ENCODE results near the gene TFAP2E. TPM values are rescaled to one million over a fixed set of nuclear protein-coding genes. Genes with fewer than 3 reads are reported as not detected.
A peak's percentile ranks its signal among the peaks of the same experiment; 100 is the strongest.
"Not testable (repeated sequence)": the region's sequence is repeated elsewhere in the genome, so short reads cannot be mapped to it uniquely, and the experiment has no call there.

TFAP2E gene
- total RNA-seq, 2 experiments from 2014 or later = 0.65 to 0.85 TPM

- POLR2A ChIA-PET = interaction anchor here (0.6 to 2.4 kb wide), 19 partner anchors 8 to 202 kb away, joined by 3 to 25 read pairs (median 5); partner anchors contain the start of genes CLSPN, KIAA0319L and NCDN
- H3K4me1 Mint-ChIP-seq = peaks cover 32% of the 10 kb centered on the region
- H3K27ac Mint-ChIP-seq = peak overlapping the region; percentile 79
- peak; percentile 84 for DNase-seq
- H3K9me3 Mint-ChIP-seq = no peaks in the 10 kb centered on the region
- peaks cover 6% of the 10 kb centered on the region for H3K36me3 Mint-ChIP-seq (ENCODE audit: low read depth)
- CTCF ChIA-PET = interaction anchor here (0.6 to 2.9 kb wide), 8 partner anchors 9 to 381 kb away, joined by 3 to 19 read pairs (median 4); no protein-coding TSS in a partner anchor
- peak overlapping the region; percentile 80 for H3K4me3 Mint-ChIP-seq
- H3K27me3 Mint-ChIP-seq = peaks cover 21% of the 10 kb centered on the region
Measured at GRCh38 chr1:35577071-35577998, 4.2 kb downstream of the TFAP2E start.

- Mint-ChIP-seq H3K27ac (no peak overlapping the region), H3K4me1 (peaks cover 21% of the 10 kb centered on the region), H3K9me3 (no peaks in the 10 kb centered on the region), H3K36me3 (ENCODE audit: low read depth) (peaks cover 2% of the 10 kb centered on the region), H3K4me3 (no peak overlapping the region), H3K27me3 (peaks cover 4% of the 10 kb centered on the region)
- CTCF ChIA-PET = interaction anchor here (0.5 to 1.5 kb wide), 3 partner anchors 134 to 194 kb away, joined by 3 to 4 read pairs (median 4); no protein-coding TSS in a partner anchor
- POLR2A ChIA-PET = no interaction called here
- no peak for DNase-seq
Measured at GRCh38 chr1:35580949-35581388, 7.9 kb downstream of the TFAP2E start.

GRCh38 chr1:35581621-35582020, 8.5 kb downstream of the TFAP2E start:
- H3K9me3 Mint-ChIP-seq; POLR2A ChIA-PET; H3K27ac Mint-ChIP-seq; DNase-seq; H3K4me3 Mint-ChIP-seq; H3K27me3 Mint-ChIP-seq; H3K36me3 Mint-ChIP-seq (ENCODE audit: low read depth): not testable (repeated sequence)
- H3K4me1 Mint-ChIP-seq = peaks cover 15% of the 10 kb centered on the region
- CTCF ChIA-PET = interaction anchor here (1.2 to 1.5 kb wide), 2 partner anchors 134 to 193 kb away, joined by 3 to 4 read pairs; no protein-coding TSS in a partner anchor

GRCh38 chr1:35585281-35585680, 12.2 kb downstream of the TFAP2E start:
- Mint-ChIP-seq H3K36me3 (ENCODE audit: low read depth) (no peaks in the 10 kb centered on the region), H3K4me1 (no peaks in the 10 kb centered on the region), H3K4me3 (no peak overlapping the region), H3K27ac (no peak overlapping the region), H3K27me3 (no peaks in the 10 kb centered on the region), H3K9me3 (no peaks in the 10 kb centered on the region)
- ChIA-PET CTCF (no interaction called here), POLR2A (interaction anchor here (0.9 to 1.5 kb wide), 2 partner anchors 8 to 11 kb away, joined by 3 read pairs; partner anchors contain the start of gene TFAP2E)
- no peak for DNase-seq

GRCh38 chr1:35585805-35586204, 12.7 kb downstream of the TFAP2E start:
- H3K4me1 Mint-ChIP-seq; CTCF ChIA-PET; H3K9me3 Mint-ChIP-seq; DNase-seq; H3K36me3 Mint-ChIP-seq (ENCODE audit: low read depth); H3K4me3 Mint-ChIP-seq; H3K27me3 Mint-ChIP-seq; H3K27ac Mint-ChIP-seq: not testable (repeated sequence)
- POLR2A ChIA-PET = interaction anchor here (0.9 to 1.5 kb wide), 3 partner anchors 8 to 184 kb away, joined by 3 read pairs; partner anchors contain the start of genes CLSPN and TFAP2E

- H3K9me3 Mint-ChIP-seq = no peaks in the 10 kb centered on the region
- H3K27ac Mint-ChIP-seq = no peak overlapping the region
- POLR2A ChIA-PET = interaction anchor here (1.0 kb wide), 1 partner anchor 183 kb away, joined by 3 read pairs; the partner anchor contains the start of gene CLSPN
- no peaks in the 10 kb centered on the region for H3K4me1 Mint-ChIP-seq
- peaks cover 3% of the 10 kb centered on the region for H3K36me3 Mint-ChIP-seq (ENCODE audit: low read depth)
- H3K27me3 Mint-ChIP-seq = no peaks in the 10 kb centered on the region
- no peak for DNase-seq
- CTCF ChIA-PET = no interaction called here
- no peak overlapping the region for H3K4me3 Mint-ChIP-seq
Measured at GRCh38 chr1:35586808-35587207, 13.7 kb downstream of the TFAP2E start.

GRCh38 chr1:35587736-35588135, 14.6 kb downstream of the TFAP2E start:
- DNase-seq = no peak
- no peaks in the 10 kb centered on the region for H3K9me3 Mint-ChIP-seq
- no peak overlapping the region for H3K4me3 Mint-ChIP-seq
- CTCF ChIA-PET = no interaction called here
- H3K27me3 Mint-ChIP-seq = no peaks in the 10 kb centered on the region
- H3K36me3 Mint-ChIP-seq (ENCODE audit: low read depth) = peaks cover 3% of the 10 kb centered on the region
- peaks cover under 1% of the 10 kb centered on the region for H3K4me1 Mint-ChIP-seq
- POLR2A ChIA-PET = interaction anchor here (1.1 kb wide), 1 partner anchor 10 kb away, joined by 3 read pairs; no protein-coding TSS in a partner anchor
- H3K27ac Mint-ChIP-seq = no peak overlapping the region

GRCh38 chr1:35588197-35588910, 15.2 kb downstream of the TFAP2E start:
- Mint-ChIP-seq H3K36me3 (ENCODE audit: low read depth) (peaks cover 3% of the 10 kb centered on the region), H3K27ac (no peak overlapping the region), H3K4me3 (no peak overlapping the region), H3K27me3 (no peaks in the 10 kb centered on the region), H3K9me3 (no peaks in the 10 kb centered on the region), H3K4me1 (peaks cover 5% of the 10 kb centered on the region)
- ChIA-PET CTCF (no interaction called here), POLR2A (interaction anchor here (1.1 kb wide), 2 partner anchors 9 to 11 kb away, joined by 3 read pairs; no protein-coding TSS in a partner anchor)
- no peak for DNase-seq

- no peak overlapping the region for H3K4me3 Mint-ChIP-seq
- no peak for DNase-seq
- H3K36me3 Mint-ChIP-seq (ENCODE audit: low read depth) = peaks cover 3% of the 10 kb centered on the region
- ChIA-PET POLR2A (interaction anchor here (1.1 kb wide), 1 partner anchor 10 kb away, joined by 3 read pairs; no protein-coding TSS in a partner anchor), CTCF (interaction anchor here (1.3 kb wide), 1 partner anchor 125 kb away, joined by 3 read pairs; no protein-coding TSS in a partner anchor)
- peaks cover 8% of the 10 kb centered on the region for H3K4me1 Mint-ChIP-seq
- H3K27me3 Mint-ChIP-seq = no peaks in the 10 kb centered on the region
- no peaks in the 10 kb centered on the region for H3K9me3 Mint-ChIP-seq
- H3K27ac Mint-ChIP-seq = no peak overlapping the region
Measured at GRCh38 chr1:35589516-35590427, 16.7 kb downstream of the TFAP2E start.

GRCh38 chr1:35590476-35591040, 17.4 kb downstream of the TFAP2E start:
- no peaks in the 10 kb centered on the region for H3K9me3 Mint-ChIP-seq
- H3K4me1 Mint-ChIP-seq = peaks cover 8% of the 10 kb centered on the region
- H3K27ac Mint-ChIP-seq = no peak overlapping the region
- DNase-seq = no peak
- ChIA-PET POLR2A (no interaction called here), CTCF (no interaction called here)
- no peak overlapping the region for H3K4me3 Mint-ChIP-seq
- no peaks in the 10 kb centered on the region for H3K27me3 Mint-ChIP-seq
- peaks cover 3% of the 10 kb centered on the region for H3K36me3 Mint-ChIP-seq (ENCODE audit: low read depth)

GRCh38 chr1:35591211-35591610, 18.1 kb downstream of the TFAP2E start:
- no peak for DNase-seq
- ChIA-PET POLR2A (no interaction called here), CTCF (no interaction called here)
- Mint-ChIP-seq H3K9me3 (no peaks in the 10 kb centered on the region), H3K27ac (no peak overlapping the region), H3K4me3 (no peak overlapping the region), H3K27me3 (no peaks in the 10 kb centered on the region), H3K36me3 (ENCODE audit: low read depth) (peaks cover 9% of the 10 kb centered on the region), H3K4me1 (peaks cover 8% of the 10 kb centered on the region)

All from activated CD4-positive, alpha-beta memory T cell treated with anti-CD3 and anti-CD28 coated beads, Interleukin-2, amount 10 ng/mL, durations not matched to agents 7 days and 5 days (primary cell).